Endothelial cell of umbilical vein (primary cell): ENCODE data around the gene SLC39A5. TPM values are rescaled to one million over a fixed set of nuclear protein-coding genes. Genes with fewer than 3 reads are reported as not detected.

ENCODE experiments used
- BruUV-seq: library from RNA; stranded (reverse); fragments of 400-500 nt; replicated peaks from 2 replicates; lab custom pipeline; 2021; lab: Mats Ljungman, UMichigan
- CTCF ChIA-PET: fragments of 300-600, 350-600 bp; sonication (Branson Sonifier 250); formaldehyde crosslinking; loops from one replicate; lab custom pipeline; 2021; ENCODE audit warnings: antibody characterized with exemption, inconsistent platforms; lab: Charles Lee
- POLR2A ChIA-PET: fragments of 300-600, 350-600 bp; sonication (Branson Sonifier 250); formaldehyde crosslinking; loops from one replicate; lab custom pipeline; 2021; ENCODE audit warnings: antibody characterized with exemption, inconsistent platforms; lab: Charles Lee
- DNase-seq: peaks from one replicate; pipeline ENCODE4 v3.0.0-alpha.2; 2011; ENCODE audit warnings: low read depth, low spot score
- FAIRE-seq: peaks from 2 replicates; lab custom pipeline; 2011; peaks lifted over from hg19 to GRCh38; lab: Jason Lieb, UNC
- H2AFZ ChIP-seq: 2 replicates; pipeline ENCODE4 v1.6.0; 2012; ENCODE audit warnings: low read depth, low read length, control low read depth, inconsistent platforms
- H3K27ac ChIP-seq: 2 replicates; pipeline ENCODE4 v1.5.1; 2011; ENCODE audit warnings: low read depth, mild to moderate bottlenecking, control low read depth, low read length, moderate library complexity; ENCODE audit not compliant: insufficient read depth
- H3K27me3 ChIP-seq, 2 experiments: 2 replicates each; pipeline versions ENCODE4 v1.6.0 to v1.6.1; 2011; ENCODE audit warnings: low read length in 2 of 2, mixed read lengths in 1 of 2; ENCODE audit not compliant: control insufficient read depth in 2 of 2, insufficient read depth in 2 of 2
- H3K36me3 ChIP-seq, 2 experiments: 2 replicates in 1 of 2; 3 replicates in 1 of 2; pipeline ENCODE4 v1.5.1; 2011; ENCODE audit warnings: low read length in 2 of 2, mild to moderate bottlenecking in 1 of 2, moderate library complexity in 1 of 2; ENCODE audit not compliant: control insufficient read depth in 2 of 2, insufficient read depth in 2 of 2; ENCODE audit errors: extremely low read depth in 1 of 2
- H3K4me1 ChIP-seq: 3 replicates; pipeline ENCODE4 v1.5.1; 2011; ENCODE audit warnings: mild to moderate bottlenecking, low read length; ENCODE audit not compliant: control insufficient read depth, insufficient read depth; ENCODE audit errors: extremely low read depth
- H3K4me2 ChIP-seq: 2 replicates; pipeline ENCODE4 v1.6.1; 2011; ENCODE audit warnings: low read length, control low read depth, mixed read lengths; ENCODE audit not compliant: insufficient read depth
- H3K4me3 ChIP-seq, 3 experiments: fragments of 200-600 bp in 1 of 3; sonication (generic), shearing (Covaris generic) in 1 of 3; replicated peaks in 1 of 3; 2 replicates each; pipeline ENCODE4 v1.5.1; 2011 to 2016; ENCODE audit warnings: control low read depth in 3 of 3, low read length in 3 of 3, mild to moderate bottlenecking in 2 of 3, inconsistent platforms in 1 of 3, low read depth in 1 of 3, moderate library complexity in 1 of 3; ENCODE audit not compliant: insufficient read depth in 1 of 3
- H3K79me2 ChIP-seq: 2 replicates; pipeline ENCODE4 v1.6.0; 2012; ENCODE audit warnings: low read length, inconsistent platforms; ENCODE audit not compliant: control insufficient read depth, insufficient read depth
- H3K9ac ChIP-seq: replicated peaks from 2 replicates; pipeline ENCODE3; 2011; ENCODE audit warnings: low read length, control low read depth; ENCODE audit not compliant: insufficient read depth; ENCODE audit errors: extremely low read depth
- H3K9me1 ChIP-seq: replicated peaks from 3 replicates; pipeline ENCODE4 v1.6.0; 2011; ENCODE audit warnings: mild to moderate bottlenecking, low read length; ENCODE audit not compliant: control insufficient read depth, insufficient read depth; ENCODE audit errors: extremely low read depth
- H3K9me3 ChIP-seq: replicated peaks from 2 replicates; pipeline ENCODE4 v1.5.1; 2012; ENCODE audit warnings: low read length, inconsistent platforms; ENCODE audit not compliant: control insufficient read depth, insufficient read depth
- H4K20me1 ChIP-seq: replicated peaks from 2 replicates; pipeline ENCODE3; 2011; ENCODE audit warnings: mild to moderate bottlenecking, low read length; ENCODE audit not compliant: control insufficient read depth, insufficient read depth; ENCODE audit errors: extremely low read depth
- CTCF ChIP-seq, 2 donors: IDR thresholded peaks; 1 replicate in 1 of 2; 2 replicates in 1 of 2; pipeline ENCODE4 v1.5.1; 2011; ENCODE audit warnings: low read length in 2 of 2, mild to moderate bottlenecking in 2 of 2, moderate library complexity in 2 of 2, control low read depth in 1 of 2, inconsistent platforms in 1 of 2, low read depth in 1 of 2; ENCODE audit not compliant: insufficient read depth in 1 of 2; ENCODE audit errors: extremely low read depth in 1 of 2
- EZH2 ChIP-seq: IDR thresholded peaks from 2 replicates; pipeline ENCODE4 v1.6.1; 2012; ENCODE audit warnings: borderline replicate concordance, low read depth, mild to moderate bottlenecking, moderate library complexity, low read length, inconsistent platforms; ENCODE audit not compliant: severe bottlenecking
- FOS ChIP-seq: IDR thresholded peaks from 2 replicates; pipeline ENCODE4 v1.6.1; 2011; ENCODE audit warnings: mild to moderate bottlenecking, low read length, moderate library complexity, borderline replicate concordance; ENCODE audit not compliant: insufficient read depth
- GATA2 ChIP-seq: IDR thresholded peaks from 2 replicates; pipeline ENCODE4 v1.7.0; 2011; ENCODE audit warnings: low read depth, mild to moderate bottlenecking, moderate library complexity, mixed read lengths, low read length; ENCODE audit not compliant: insufficient read length, insufficient read depth
- JUN ChIP-seq: IDR thresholded peaks from 2 replicates; pipeline ENCODE4 v1.6.1; 2011; ENCODE audit warnings: borderline replicate concordance, low read depth; ENCODE audit not compliant: insufficient read length, insufficient read depth
- MAX ChIP-seq: IDR thresholded peaks from 2 replicates; pipeline ENCODE4 v1.6.1; 2011; ENCODE audit not compliant: insufficient read depth, insufficient read length
- dilution Hi-C: fragments of 300-500 bp; cut with MboI; formaldehyde crosslinking; loops from one replicate; pipeline ENCODE4 v1.15.0; 2019; ENCODE audit warnings: low sequenced_read_pairs; ENCODE audit not compliant: extremely low pct_ligation_motif_present
- intact Hi-C: fragments of 100-400 bp; cut with micrococcal nuclease; formaldehyde crosslinking; loops from one replicate; pipeline ENCODE4 v1.10.0; 2022
- polyA plus RNA-seq, 4 experiments: library from polyadenylated mRNA; depleted of rRNA in 3 of 4; stranded (reverse) in 3 of 4; unstranded in 1 of 4; fragments of >200 nt; gene quantifications; 2 replicates each; pipeline versions ENCODE4 v1.2.1 to v1.2.3, GENCODE V29; 2011 to 2012; ENCODE audit warnings: missing spikeins in 1 of 4
- total RNA-seq: library from RNA; stranded (reverse); gene quantifications from 2 replicates; pipeline ENCODE4 v1.2.3, GENCODE V29; 2021

Gene SLC39A5
- total and polyA plus RNA-seq, 2 donors (not counting 3 experiments of a cell fraction or from before 2014, with no cell fraction given): 0.10 TPM; not detected in 1

DNA sequence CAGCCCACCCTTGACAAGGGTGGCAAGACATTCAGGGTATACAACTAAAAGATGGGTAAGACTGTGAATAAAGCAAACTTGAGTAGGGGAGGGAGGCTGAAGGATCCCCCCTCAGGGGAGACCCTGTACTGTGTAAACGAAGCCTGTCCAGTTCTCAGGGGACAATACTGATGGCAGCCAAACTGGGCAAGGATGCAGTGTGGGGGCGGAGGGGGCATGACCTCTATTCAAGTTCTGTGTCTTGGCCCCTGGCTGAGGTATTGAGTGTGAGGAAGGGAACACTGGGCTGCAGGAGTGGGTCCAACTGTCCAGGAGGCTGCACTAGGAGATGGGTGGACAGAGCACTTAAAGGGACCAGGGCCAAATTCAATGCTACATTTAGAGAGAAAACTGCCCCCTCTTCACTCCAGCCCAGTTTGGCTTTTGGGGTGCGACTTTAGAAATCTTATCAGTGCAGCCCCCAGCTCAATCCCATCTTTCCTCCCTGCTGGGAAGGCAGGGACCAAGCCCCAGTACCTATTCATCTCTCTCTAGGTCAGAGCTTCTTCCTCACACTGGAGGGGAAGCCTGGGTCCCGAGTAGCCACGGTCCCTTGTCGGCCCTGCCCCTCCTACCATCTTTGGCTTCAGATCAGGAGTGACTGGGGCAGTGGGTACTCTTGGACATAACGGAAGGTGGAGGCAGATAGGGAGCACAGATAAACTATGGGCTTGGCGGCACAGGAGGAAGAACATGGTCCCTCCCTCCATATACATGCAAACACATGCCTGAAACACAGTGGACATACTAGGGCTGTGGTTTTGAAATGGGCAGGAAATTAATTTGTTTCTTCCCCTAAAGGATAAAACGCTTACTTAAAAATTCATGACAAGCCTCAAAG is 11.8 kb downstream of the SLC39A5 start:
- CTCF ChIA-PET: interaction anchor here (0.6 to 1.8 kb wide), 2 partner anchors 11 to 16 kb away, joined by 3 read pairs; partner anchors contain the start of gene ANKRD52

DNA sequence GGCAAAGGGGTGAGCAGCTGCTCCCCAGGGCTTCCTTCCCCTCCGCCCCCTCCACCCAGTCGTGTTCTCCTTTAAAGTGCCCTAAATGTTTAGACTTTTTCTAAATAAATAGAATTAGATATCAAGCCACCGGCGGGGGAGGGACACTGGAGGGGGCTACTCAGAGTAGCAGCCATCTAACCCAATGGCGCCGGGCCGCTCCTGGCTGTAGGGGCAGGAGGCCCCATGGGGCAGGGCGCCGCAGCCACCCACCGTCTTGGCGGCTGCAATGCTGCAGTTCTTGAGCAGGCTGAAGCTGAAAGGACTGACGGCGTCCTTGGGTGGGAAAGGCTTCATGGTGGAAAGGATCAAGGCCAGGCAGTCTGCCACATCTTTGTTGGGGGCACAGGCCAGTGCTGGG is 13.1 kb downstream of the SLC39A5 start:
- no peak for DNase-seq
- Histone ChIP-seq H3K9me3 (no peaks in the 10 kb centered on the region), H3K4me2 (no peak overlapping the region), H3K79me2 (no peaks in the 10 kb centered on the region), H3K9ac (no peak overlapping the region), H3K9me1 (no peaks in the 10 kb centered on the region), H4K20me1 (no peaks in the 10 kb centered on the region), H3K4me3 (no peak overlapping the region), H2AFZ (no peak overlapping the region), H3K4me1 (no peaks in the 10 kb centered on the region), H3K36me3 (peaks cover 25 to 75% of the 10 kb centered on the region in 2 experiments), H3K27me3 (no peaks in the 10 kb centered on the region), H3K27ac (no peak overlapping the region)
- no peak for FAIRE-seq
- BruUV-seq: no TSS peak
- ChIA-PET CTCF (interaction anchor here (0.7 kb wide), 1 partner anchor 14 kb away, joined by 3 read pairs; the partner anchor contains the start of gene SLC39A5), POLR2A (no interaction called here)
- dilution Hi-C loops: no loop called here
- intact Hi-C loops: no loop called here
- TF ChIP-seq GATA2: no peak
- no peak for TF ChIP-seq CTCF (IDR thresholded peaks at IDR 0.05; ENCODE audit: extremely low read depth in 1 of 2, insufficient read depth in 1 of 2, low read depth in 1 of 2, low read length in 2 of 2)
- no peak for TF ChIP-seq EZH2
- TF ChIP-seq MAX: no peak
- no peak for TF ChIP-seq JUN
- TF ChIP-seq FOS: no peak

More for the DNA sequence above, 11.8 kb downstream of the SLC39A5 start:
- intact Hi-C loops: no loop called here
- TF ChIP-seq GATA2 (no peak), FOS (no peak), JUN (no peak), MAX (no peak)
- H2AFZ ChIP-seq: no peak overlapping the region
- no peaks in the 10 kb centered on the region for H3K9me3 ChIP-seq
- no peaks in the 10 kb centered on the region for H3K27me3 ChIP-seq
- no peaks in the 10 kb centered on the region for H4K20me1 ChIP-seq
- H3K27ac ChIP-seq: no peak overlapping the region
- DNase-seq (no peak), FAIRE-seq (no peak)
- no peaks in the 10 kb centered on the region for H3K9me1 ChIP-seq
- TSS peak; percentile 23 for BruUV-seq
- POLR2A ChIA-PET: no interaction called here
- no peak overlapping the region for H3K4me3 ChIP-seq
- no peaks in the 10 kb centered on the region for H3K4me1 ChIP-seq
- peaks cover 18 to 68% of the 10 kb centered on the region in 2 experiments for H3K36me3 ChIP-seq
- dilution Hi-C loops: no loop called here
- no peaks in the 10 kb centered on the region for H3K79me2 ChIP-seq
- H3K9ac ChIP-seq: no peak overlapping the region
- no peak overlapping the region for H3K4me2 ChIP-seq
